Liver (tissue), 3 donors: ENCODE measurements around the gene CBX8.

Experiments used
- CTCF ChIP-seq: fragments of 150-350 bp; IDR thresholded peaks from 2 replicates; pipeline ENCODE4 v1.5.1; 2017; ENCODE audit warnings: improper control_type of control experiment, low read depth, low read length; ENCODE audit not compliant: missing input control
- JUND ChIP-seq, 2 donors: IDR thresholded peaks; 2 replicates each; pipeline ENCODE4 v1.6.1; 2016; ENCODE audit warnings: antibody characterized with exemption in 2 of 2
- REST ChIP-seq: IDR thresholded peaks from 2 replicates; pipeline ENCODE4 v1.6.1; 2016; ENCODE audit warnings: antibody characterized with exemption, mild to moderate bottlenecking
- RXRA ChIP-seq, 2 donors: IDR thresholded peaks; 2 replicates each; pipeline ENCODE4 v1.6.1; 2017 to 2018; ENCODE audit warnings: antibody characterized with exemption in 2 of 2, mild to moderate bottlenecking in 1 of 2
- SP1 ChIP-seq: IDR thresholded peaks from 2 replicates; pipeline ENCODE4 v1.6.1; 2018; ENCODE audit warnings: antibody characterized with exemption, mild to moderate bottlenecking
- ZBTB33 ChIP-seq: IDR thresholded peaks from 2 replicates; pipeline ENCODE4 v1.6.1; 2016; ENCODE audit warnings: antibody characterized with exemption
- donor health status: healthy.
- donor health status: healthy.

- TF ChIP-seq CTCF (no peak), REST (no peak), RXRA (IDR thresholded peaks at IDR 0.05) (no peak), SP1 (no peak), JUND (IDR thresholded peaks at IDR 0.05) (no peak), ZBTB33 (no peak)
These were observed 27.4 kb upstream of the CBX8 start for GRCh38 chr17:79824234-79824633.
